Occipital lobe (tissue), 3 donors: ENCODE measurements around the gene AGPAT2. TPM values are rescaled to one million over a fixed set of nuclear protein-coding genes. Genes with fewer than 3 reads are reported as not detected.

ENCODE experiments used
- DNase-seq: peaks from one replicate; lab custom pipeline; 2025; lab: John Stamatoyannopoulos, UW
- small RNA-seq: library from RNA; depleted of rRNA; stranded (forward); fragments of <200 nt; gene quantifications from one replicate; pipeline ENCODE3, GENCODE V24; 2014
- total RNA-seq: library from RNA; depleted of rRNA; stranded (reverse); fragments of >200 nt; gene quantifications from one replicate; pipeline ENCODE4 v1.2.3, GENCODE V29; 2014

The AGPAT2 gene
- total RNA-seq, 1 donor from 2014 or later = 2.2 TPM

- DNase-seq = no peak
Measured at GRCh38 chr9:136627703-136628102, 59.6 kb downstream of the AGPAT2 start.

GRCh38 chr9:136626740-136627642, 60.3 kb downstream of the AGPAT2 start:
- DNase-seq = no peak

GRCh38 chr9:136626066-136626725, 61.1 kb downstream of the AGPAT2 start:
- DNase-seq = no peak

GRCh38 chr9:136625101-136626065, 61.9 kb downstream of the AGPAT2 start:
- DNase-seq = no peak

GRCh38 chr9:136624184-136624951, 62.9 kb downstream of the AGPAT2 start:
- no peak for DNase-seq

- DNase-seq = no peak
Measured at GRCh38 chr9:136623842-136624183, 63.4 kb downstream of the AGPAT2 start.

Small RNA genes within 50 kb of the gene (small RNA-seq; reads per million reads assigned to genes)
- gene MIR126 = 872 reads per million, percentile 98 among the genes with 10 or more reads in this experiment

Other genes starting within 250 kb of the AGPAT2 start
- gene INPP5E, start 247.6 kb downstream of the AGPAT2 start, total RNA-seq = 11.5 TPM
- 10.6 TPM for gene SEC16A, start 204.4 kb downstream of the AGPAT2 start, total RNA-seq
- gene NOTCH1, start 141.4 kb downstream of the AGPAT2 start, total RNA-seq = 22.9 TPM
- 13.7 TPM for gene EGFL7, start 24.5 kb downstream of the AGPAT2 start, total RNA-seq
- 25.1 TPM for gene DIPK1B, start 25.1 kb upstream of the AGPAT2 start, total RNA-seq
- not detected for gene LCN10, start 55.5 kb upstream of the AGPAT2 start, total RNA-seq
- gene LCN6, start 61.1 kb upstream of the AGPAT2 start, total RNA-seq = not detected
- not detected for gene LCN8, start 70.8 kb upstream of the AGPAT2 start, total RNA-seq
- gene LCN15, start 77.1 kb upstream of the AGPAT2 start, total RNA-seq = not detected
- gene TMEM141, start 103.9 kb upstream of the AGPAT2 start, total RNA-seq = 15.9 TPM
- gene CCDC183, start 108.9 kb upstream of the AGPAT2 start, total RNA-seq = 2.8 TPM
- gene RABL6, start 120.5 kb upstream of the AGPAT2 start, total RNA-seq = 38.2 TPM
- gene AJM1, start 155.0 kb upstream of the AGPAT2 start, total RNA-seq = 0.94 TPM
- gene PHPT1, start 162.0 kb upstream of the AGPAT2 start, total RNA-seq = 76.9 TPM
- 2.5 TPM for gene MAMDC4, start 164.9 kb upstream of the AGPAT2 start, total RNA-seq
- gene EDF1, start 178.9 kb upstream of the AGPAT2 start, total RNA-seq = 96.2 TPM
- gene TRAF2, start 199.1 kb upstream of the AGPAT2 start, total RNA-seq = 8.9 TPM